Jurkat, Clone E6-1 (cell line): ENCODE measurements around the gene TMEM170B. TPM values are rescaled to one million over a fixed set of nuclear protein-coding genes. Genes with fewer than 3 reads are reported as not detected.

Experiments
- DNase-seq: peaks from one replicate; pipeline ENCODE4 v3.0.0-alpha.2; 2011; ENCODE audit warnings: low read depth, low spot score
- H3K4me3 ChIP-seq: 2 replicates; pipeline ENCODE4 v1.5.1; 2011; ENCODE audit warnings: mild to moderate bottlenecking, low read length, control low read depth, moderate library complexity
- polyA plus RNA-seq: library from polyadenylated mRNA; unstranded; fragments of >200 nt; gene quantifications from one replicate; pipeline ENCODE4 v1.2.1, GENCODE V29; 2012; ENCODE audit warnings: missing spikeins; ENCODE audit not compliant: insufficient read length, insufficient read depth

TMEM170B gene, protein sequence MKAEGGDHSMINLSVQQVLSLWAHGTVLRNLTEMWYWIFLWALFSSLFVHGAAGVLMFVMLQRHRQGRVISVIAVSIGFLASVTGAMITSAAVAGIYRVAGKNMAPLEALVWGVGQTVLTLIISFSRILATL
- 4.2 TPM for polyA plus RNA-seq

DNA sequence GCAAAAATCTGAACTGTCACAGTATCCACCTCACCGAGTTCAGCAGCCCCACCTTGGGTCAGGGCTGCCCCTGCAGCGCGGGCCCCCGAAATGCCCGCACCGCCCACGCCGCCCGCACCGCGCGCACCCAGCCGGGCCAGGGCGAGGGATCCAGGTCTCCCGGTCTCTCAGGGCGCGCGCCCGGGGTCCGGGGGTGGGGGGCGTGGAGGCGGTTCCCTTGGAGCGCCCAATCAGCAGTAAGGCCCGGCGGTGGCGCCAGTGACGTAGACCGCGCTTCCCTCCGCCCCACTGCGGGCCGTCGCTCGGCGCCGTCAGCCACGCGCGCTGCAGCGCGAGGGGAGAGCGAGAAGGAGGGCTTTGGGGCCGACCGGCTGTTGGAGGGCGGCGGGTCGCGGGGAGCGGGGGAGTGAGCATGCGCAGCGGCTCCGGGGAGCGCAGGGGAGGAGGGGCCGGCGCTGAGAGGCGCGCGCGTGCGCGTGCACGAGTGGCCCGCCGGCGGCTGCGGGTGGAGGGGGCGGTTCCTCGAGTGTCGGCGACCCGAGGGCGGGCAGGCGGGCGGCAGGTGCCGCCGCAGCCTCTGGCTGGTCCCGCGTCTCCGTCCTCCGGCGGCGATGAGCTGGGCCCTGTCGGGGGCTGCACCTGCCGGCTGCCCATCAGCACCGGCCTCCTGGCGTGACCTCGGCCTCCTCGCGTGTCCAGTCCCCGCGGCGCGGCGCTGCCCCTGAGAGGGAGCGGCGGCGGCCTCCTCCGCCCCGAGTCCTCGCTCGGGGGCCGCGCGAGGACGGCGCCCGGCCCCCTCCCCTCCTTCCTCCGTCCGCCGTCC is at the start of gene TMEM170B:
Gene TMEM170B, plus strand, starts transcription at position 521 of the 823 bp plus-strand sequence. CDS start 529 bp downstream, outside the sequence.
- peak; percentile 92 for DNase-seq
- H3K4me3 ChIP-seq, result peak within 1 kb of the TSS; percentile 75

DNA sequence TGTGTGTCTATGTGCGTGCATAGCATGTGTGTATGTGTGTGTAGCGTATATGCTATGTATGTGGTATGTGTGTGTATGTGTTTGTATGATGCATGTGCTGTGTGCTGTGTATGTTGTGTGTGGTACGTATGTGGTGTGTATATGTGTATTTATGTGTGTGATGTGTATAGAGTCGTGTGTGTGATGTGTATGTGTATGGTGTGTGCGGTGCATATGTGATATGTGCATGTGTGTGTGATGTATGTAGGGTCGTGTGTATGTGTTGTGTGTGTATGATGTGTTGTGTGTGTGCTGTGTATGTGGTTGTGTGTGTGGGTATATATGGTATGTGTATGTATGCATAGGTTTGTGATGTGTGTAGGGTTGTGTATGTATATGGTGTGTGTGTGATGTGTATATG is 46.6 kb upstream of the TMEM170B start:
- H3K4me3 ChIP-seq, result no peak overlapping the region
- DNase-seq, result no peak

GRCh38 chr6:11491596-11492463 is 45.7 kb upstream of the TMEM170B start:
- no peak for DNase-seq
- no peak overlapping the region for H3K4me3 ChIP-seq

DNA sequence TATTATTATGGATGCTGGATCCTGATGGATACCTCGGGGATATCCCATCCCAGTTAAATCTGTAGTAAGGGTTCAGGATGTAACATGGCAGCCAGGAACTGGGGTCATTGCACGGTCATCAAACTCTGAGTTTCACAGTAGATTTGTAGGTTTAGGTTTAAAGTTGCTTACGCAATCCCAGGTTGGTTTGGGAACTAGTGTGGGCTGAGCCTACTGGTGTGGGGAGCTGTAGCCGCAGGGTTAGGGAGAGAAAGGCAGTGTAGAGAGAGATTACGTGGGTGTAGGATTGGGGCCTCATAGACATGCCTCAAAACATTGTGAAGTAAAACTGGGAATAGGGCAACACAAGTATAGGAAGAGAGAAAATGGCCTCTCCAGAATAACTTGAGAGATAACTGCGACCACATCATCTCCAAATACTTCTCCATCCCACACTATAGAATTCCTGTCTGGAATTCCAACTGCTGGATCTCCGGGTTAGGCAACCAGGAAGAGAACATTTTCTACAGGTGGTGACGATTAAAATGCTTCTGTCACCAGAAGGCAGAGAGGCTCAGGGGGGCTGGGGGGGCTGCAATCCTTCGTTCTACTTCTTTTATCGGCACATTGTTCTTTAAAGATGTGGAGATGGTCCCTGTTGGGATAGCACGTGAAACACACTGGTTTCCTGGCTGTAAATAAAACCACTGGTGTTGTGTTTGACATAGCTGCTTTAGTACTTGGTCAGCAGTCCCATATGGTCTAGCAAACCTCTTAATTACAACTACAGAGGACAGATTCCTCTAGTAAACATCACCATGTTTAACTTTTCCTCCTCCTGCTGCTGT is 44.9 kb upstream of the TMEM170B start:
- no peak overlapping the region for H3K4me3 ChIP-seq
- DNase-seq, result no peak

DNA sequence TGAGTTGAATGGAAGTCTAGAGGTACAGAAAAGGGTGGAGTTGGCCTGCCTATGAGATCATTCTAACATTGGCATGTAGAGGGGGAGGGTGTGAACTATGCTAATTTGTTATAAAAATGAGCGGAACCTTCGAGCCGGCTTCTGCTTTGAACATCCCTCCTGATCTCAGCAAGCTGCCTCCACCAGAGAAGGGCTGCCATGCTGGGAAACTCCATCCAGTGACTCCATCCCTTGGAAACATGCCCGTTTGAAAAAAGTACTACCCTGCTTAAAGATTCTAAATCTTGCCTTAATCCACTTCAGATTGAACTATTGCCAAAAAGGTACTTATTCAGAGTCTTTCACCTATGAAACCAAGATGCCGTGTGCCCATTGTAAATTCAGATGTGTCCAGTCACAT is 43.6 kb upstream of the TMEM170B start:
- no peak for DNase-seq

GRCh38 chr6:11494786-11495564 is 42.6 kb upstream of the TMEM170B start:
- H3K4me3 ChIP-seq, result no peak overlapping the region
- DNase-seq, result no peak

More for the DNA sequence above, 43.6 kb upstream of the TMEM170B start:
- no peak overlapping the region for H3K4me3 ChIP-seq

DNA sequence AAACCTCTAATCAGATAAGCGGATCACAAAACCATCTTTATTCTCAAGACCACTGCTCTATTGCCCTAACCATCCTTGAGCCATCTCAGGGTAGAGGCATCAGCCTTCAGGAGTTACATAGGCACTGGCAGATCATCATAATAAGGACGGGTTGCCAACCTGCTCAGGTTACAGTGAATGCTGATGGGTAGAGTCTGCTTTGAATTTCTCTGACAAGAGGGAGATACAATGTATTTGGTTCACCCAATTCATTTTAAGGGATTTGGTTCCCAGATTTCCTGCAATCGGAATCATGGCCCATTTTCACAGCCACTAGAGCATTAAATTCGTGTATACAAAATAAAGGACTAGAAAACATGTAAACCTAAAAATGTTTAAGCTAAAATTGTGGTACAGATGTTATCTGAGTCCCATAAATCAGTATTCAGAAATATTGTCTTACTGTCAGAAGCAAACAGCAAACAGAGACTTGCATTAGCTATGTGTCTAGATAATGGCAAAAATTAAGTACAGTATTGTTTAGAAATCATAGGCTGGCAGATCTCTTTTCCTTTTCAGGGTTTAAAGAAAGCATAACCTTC is 41.9 kb upstream of the TMEM170B start:
- DNase-seq, result no peak

DNA sequence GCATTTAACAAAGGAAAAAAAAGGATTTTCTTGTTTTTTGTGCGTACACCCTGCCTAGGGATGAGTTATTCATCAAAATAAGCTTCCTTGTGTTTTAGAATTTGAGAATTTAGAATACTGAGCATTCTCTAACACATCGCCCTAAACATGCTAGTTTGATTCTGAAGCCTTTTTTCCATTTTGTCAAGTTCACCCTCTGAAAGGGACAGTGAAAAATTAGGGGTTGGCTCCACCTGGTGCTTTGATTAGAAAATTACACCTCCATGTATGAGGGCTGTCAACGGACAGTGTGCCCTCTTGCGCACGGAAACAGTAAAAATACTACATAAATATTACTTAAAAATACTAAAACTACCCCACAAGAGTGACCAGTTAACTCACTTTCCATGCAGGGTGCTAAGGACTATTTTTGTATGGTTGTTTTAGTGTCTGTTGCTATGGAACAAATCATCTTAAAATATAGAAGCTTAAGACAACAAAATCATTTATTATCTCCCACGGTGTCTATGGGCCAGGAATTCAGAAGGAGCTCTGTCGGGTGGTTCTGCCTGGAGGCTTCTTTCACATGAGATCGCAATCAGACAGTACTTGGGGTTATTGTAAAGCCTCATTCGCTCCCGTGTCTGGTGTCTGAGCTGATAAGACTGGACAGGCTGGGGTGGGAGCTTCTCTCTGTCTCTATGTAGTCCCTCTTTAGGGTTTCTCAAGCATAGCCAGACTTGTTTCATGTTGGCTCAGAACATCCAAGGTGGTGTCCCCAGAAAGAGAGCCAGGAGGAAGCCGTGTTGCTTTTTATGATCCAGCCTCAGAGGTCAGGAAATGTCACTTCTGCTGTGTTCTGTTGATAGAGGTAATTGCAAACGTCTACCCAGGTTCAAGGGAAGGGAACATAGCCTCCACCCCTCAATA is 41.1 kb upstream of the TMEM170B start:
- no peak overlapping the region for H3K4me3 ChIP-seq
- peak; percentile 79 for DNase-seq

More for the DNA sequence above, 41.9 kb upstream of the TMEM170B start:
- no peak overlapping the region for H3K4me3 ChIP-seq

DNA sequence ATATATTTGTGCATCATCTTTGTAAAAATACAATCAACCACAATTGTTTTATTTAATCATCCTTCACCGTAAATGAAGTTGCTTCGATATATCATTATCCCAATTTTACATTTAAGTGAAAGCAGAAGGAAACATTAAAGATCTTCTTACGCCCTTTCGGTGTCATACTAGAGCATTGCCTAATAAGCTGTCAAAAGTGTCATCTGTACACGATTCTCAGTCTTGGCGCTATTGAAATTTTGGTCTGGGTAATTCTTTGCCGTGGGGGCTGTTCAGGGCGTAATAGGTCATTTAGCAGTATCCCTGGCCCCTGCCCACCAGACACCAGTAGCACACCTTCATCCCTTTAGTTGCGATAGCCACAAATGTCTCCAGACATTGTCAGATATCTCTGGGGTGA is 40.4 kb upstream of the TMEM170B start:
- DNase-seq, result no peak
- no peak overlapping the region for H3K4me3 ChIP-seq

GRCh38 chr6:11497881-11498280 is 39.7 kb upstream of the TMEM170B start:
- no peak for DNase-seq
- no peak overlapping the region for H3K4me3 ChIP-seq

GRCh38 chr6:11500008-11500407 is 37.5 kb upstream of the TMEM170B start:
- no peak for DNase-seq
- no peak overlapping the region for H3K4me3 ChIP-seq

DNA sequence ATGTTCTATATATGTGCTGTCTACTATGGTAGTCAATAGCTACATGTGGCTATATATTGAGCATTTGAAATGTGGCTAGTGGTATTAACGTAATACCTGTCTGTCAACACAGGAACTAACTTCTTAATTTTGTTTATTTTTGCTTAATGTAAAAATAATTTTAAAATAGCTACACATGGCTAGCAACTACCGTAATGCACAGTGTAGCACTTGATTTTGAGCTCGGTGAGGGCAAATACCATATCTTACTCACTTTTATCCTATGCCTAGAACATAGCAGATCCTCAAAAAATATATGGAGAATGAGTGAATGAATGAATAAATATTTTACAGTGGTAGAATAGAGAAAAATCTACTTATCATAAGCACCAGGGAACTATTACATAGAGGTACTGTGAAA is 28.1 kb upstream of the TMEM170B start:
- DNase-seq, result no peak
- H3K4me3 ChIP-seq, result no peak overlapping the region

GRCh38 chr6:11514672-11515071 is 22.9 kb upstream of the TMEM170B start:
- no peak for DNase-seq
- no peak overlapping the region for H3K4me3 ChIP-seq

GRCh38 chr6:11515763-11516162 is 21.8 kb upstream of the TMEM170B start:
- no peak for DNase-seq
- H3K4me3 ChIP-seq, result no peak overlapping the region

DNA sequence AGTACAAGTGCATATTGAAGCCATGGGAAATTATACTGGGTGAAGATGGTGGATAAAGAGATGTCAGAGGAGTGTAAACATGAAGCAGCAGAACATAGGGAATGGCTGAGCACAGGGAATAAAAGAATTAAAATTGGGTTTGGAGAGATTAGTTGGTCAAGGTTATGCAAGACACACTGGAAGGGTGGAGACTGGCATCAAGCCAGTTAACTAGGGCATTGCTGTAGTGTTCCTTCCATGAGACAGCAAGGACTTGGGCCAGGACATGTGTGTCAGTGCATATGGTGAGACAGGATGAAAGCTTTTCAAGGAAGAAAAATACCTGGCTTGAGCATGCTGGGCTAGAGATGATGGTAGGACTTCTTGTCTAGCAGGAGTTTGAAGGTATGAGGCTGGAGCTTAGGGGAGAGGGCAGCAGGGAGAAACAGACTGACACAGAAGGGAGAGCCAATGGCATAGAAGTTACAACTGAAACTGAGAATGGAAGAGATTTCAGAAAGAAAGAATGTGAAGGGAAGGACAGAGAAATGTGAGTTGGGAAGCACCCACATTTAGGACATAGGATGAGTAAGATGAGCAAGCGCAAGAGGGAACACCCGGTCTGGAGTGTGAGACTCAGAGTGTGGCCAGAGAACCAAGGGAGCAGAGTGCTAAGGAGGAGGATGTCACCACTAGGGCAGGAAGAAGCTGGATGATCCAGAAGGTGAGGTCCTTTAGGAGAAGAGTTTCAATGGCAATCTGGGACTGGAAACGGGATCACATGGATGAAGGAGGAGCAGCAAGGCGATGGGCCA is 14.5 kb upstream of the TMEM170B start:
- no peak for DNase-seq
- no peak overlapping the region for H3K4me3 ChIP-seq

DNA sequence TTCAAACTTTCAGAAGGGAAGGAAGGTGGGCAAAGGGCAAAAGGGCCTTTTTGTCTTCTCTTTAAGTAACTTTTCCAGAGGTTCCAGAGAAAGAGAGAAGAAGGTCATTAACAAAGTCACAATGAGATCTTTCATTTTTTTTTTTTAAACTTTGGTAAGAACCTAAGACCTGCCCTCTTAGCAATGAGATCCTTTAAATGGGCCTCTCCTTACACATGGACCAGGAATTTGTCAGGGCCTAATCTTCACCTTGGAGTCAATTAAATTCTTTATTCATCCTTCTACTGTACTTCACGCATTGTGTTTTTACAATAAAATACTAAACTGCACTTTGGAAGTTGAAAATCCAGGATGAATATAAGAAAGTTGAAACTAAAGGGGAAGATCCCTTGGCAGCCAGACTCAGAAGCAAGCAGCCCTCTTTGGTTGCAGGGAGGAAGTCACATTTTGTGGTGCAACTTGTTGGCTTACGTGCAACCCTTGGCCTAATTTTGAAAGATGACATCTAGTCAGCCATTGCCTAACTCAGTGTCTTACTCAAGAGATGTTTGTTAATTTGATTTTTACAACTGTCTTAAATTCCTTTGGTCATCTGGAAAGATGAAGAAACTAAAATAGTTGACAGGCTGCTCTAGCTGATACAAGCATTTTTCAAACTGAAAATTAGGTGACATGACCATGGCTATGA is 11.9 kb upstream of the TMEM170B start:
- no peak for DNase-seq
- no peak overlapping the region for H3K4me3 ChIP-seq
